ENCODE measurements around the gene FXYD1.
"Not testable (repeated sequence)": the region's sequence is repeated elsewhere in the genome, so short reads cannot be mapped to it uniquely, and the experiment has no call there.

FXYD1 gene

DNA sequence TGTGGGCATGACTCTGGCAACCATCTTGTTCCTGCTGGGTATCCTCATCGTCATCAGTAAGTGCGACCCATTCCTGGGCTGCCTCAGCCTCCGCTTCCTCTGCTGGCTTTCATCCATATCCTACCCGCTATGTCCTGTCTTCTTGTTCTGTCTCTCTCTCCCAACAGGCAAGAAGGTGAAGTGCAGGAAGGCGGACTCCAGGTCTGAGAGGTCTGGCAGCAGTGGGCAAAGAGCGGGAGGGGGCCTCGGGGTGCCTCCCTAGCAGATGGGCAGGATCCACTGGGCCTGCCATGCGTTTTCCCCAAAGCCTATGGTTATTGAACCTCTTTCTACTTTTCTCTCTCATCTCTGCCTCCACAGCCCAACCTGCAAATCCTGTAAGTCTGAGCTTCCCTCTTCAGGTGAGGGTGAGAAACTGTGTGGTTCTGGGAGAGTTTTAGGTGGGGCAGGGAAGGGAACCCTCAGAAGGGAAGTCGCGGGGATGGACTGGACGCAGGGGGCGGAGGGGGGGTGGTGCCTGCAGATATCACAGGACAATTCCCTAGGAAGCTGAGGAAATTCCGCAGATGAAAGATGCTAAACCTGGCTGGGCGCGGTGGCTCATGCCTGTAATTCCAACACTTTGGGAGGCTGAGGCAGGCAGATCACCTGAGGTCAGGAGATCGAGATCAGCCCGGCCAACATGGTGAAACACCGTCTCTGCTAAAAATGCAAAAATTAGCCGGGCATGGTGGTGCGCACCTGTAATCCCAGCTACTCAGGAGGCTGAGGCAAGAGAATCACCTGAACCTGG, 12.8 kb downstream of the FXYD1 start:
- H3K4me3 ChIP-seq (ENCODE audit: low read length): no peak overlapping the region
- H3K36me3 ChIP-seq (replicated peaks; ENCODE audit: insufficient read depth, low read length): no peaks in the 10 kb centered on the region
- no peak overlapping the region for H2AFZ ChIP-seq (ENCODE audit: low read length)
- no peaks in the 10 kb centered on the region for H3F3A ChIP-seq (ENCODE audit: insufficient read depth, low read length)
- H3K9me2 ChIP-seq (replicated peaks; ENCODE audit: insufficient read depth, low read length): no peaks in the 10 kb centered on the region
- no peak overlapping the region for H3K4me2 ChIP-seq (ENCODE audit: low read depth, low read length)
- H4K20me1 ChIP-seq (ENCODE audit: insufficient read depth, low read length): no peaks in the 10 kb centered on the region
- no peak overlapping the region for H3K9ac ChIP-seq (ENCODE audit: low read length)
- H3K79me2 ChIP-seq (ENCODE audit: low read length): peaks cover 26% of the 10 kb centered on the region
- no peak overlapping the region for H3K27ac ChIP-seq (ENCODE audit: low read length)
- peaks cover 11% of the 10 kb centered on the region for H3K4me1 ChIP-seq (ENCODE audit: low read length)
- TF ChIP-seq, protein P1, sequence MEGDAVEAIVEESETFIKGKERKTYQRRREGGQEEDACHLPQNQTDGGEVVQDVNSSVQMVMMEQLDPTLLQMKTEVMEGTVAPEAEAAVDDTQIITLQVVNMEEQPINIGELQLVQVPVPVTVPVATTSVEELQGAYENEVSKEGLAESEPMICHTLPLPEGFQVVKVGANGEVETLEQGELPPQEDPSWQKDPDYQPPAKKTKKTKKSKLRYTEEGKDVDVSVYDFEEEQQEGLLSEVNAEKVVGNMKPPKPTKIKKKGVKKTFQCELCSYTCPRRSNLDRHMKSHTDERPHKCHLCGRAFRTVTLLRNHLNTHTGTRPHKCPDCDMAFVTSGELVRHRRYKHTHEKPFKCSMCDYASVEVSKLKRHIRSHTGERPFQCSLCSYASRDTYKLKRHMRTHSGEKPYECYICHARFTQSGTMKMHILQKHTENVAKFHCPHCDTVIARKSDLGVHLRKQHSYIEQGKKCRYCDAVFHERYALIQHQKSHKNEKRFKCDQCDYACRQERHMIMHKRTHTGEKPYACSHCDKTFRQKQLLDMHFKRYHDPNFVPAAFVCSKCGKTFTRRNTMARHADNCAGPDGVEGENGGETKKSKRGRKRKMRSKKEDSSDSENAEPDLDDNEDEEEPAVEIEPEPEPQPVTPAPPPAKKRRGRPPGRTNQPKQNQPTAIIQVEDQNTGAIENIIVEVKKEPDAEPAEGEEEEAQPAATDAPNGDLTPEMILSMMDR (IDR thresholded peaks at IDR 0.05; ENCODE audit: low read length): no peak
- TF ChIP-seq EZH2 (optimal IDR thresholded peaks at IDR 0.05; ENCODE audit: low read depth, low read length) (no peak), EZH2phosphoT487 (IDR thresholded peaks at IDR 0.05; ENCODE audit: low read length) (no peak)
- H3K27me3 ChIP-seq (replicated peaks; ENCODE audit: insufficient read depth, low read length): no peaks in the 10 kb centered on the region
- no peaks in the 10 kb centered on the region for H3K9me3 ChIP-seq (replicated peaks; ENCODE audit: insufficient read depth, low read length)
- DNase-seq: no peak

DNA sequence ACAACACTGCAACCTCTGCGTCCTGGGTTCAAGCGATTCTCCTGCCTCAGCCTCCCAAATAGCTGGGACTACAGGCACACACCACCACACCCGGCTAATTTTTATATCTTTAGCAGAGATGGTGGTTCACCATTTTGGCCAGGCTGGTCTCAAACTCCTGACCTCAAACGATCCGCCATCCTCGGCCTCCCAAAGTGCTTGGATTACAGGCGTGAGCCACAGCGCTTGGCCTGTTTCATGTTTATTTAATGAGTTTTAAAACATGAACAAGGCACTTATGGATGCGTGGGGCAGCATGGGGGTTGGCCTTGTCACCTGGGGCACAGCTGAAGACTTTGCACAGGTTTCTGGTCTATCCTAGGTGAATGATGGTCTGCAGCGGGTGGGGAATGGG, 14.5 kb downstream of the FXYD1 start:
- H3K4me3 ChIP-seq (ENCODE audit: low read length); H3F3A ChIP-seq (ENCODE audit: insufficient read depth, low read length); H2AFZ ChIP-seq (ENCODE audit: low read length): not testable (repeated sequence)

DNA sequence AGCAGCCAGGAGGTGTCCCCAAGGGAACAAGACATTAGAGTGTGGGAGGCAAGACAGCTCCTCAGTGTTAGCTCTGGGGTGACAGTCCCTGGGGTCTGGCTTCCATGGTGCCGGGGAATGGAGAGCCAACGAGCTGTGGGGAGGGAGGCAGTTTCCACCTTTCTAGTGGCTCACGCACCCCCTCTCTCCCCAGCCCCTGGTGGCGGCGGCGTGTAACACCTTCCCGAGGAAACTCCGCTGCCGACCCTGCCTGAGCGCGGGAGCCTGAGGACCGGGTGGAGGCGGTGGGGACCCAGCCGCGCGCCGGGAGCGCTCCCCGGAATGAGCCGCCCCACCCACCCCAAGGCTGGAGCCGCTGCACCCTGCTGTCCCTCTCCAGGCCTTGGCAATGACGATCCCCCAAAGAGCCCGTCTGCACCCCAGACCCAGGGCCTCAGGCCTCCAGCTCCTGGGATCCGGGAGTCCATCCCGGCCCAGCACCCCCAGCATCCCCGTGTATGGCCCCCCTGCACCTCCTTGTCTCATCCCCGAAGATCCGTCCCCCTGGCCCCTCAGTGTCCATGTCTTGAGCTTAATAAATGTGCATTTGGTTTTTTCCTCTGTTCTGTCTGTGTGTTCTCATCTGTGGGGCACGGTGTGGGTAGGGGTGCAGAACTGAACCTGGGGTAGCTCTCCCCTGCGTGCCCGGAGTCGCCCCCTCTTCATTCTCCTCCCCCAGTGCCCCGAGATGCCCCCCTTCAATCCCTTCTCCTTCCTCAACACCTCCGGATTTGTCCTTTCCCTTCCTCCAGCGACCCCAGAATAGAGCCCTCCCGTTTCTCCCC, 15.3 kb downstream of the FXYD1 start:
- DNase-seq: peak; percentile 69
- H3K36me3 ChIP-seq (replicated peaks; ENCODE audit: insufficient read depth, low read length): peaks cover 3% of the 10 kb centered on the region; the same call in 1 of the 2 replicates
- peak overlapping the region; percentile 100 for H3K4me3 ChIP-seq (ENCODE audit: low read length)
- H3K27me3 ChIP-seq (replicated peaks; ENCODE audit: insufficient read depth, low read length): no peaks in the 10 kb centered on the region
- H3F3A ChIP-seq (ENCODE audit: insufficient read depth, low read length): no peaks in the 10 kb centered on the region
- no peaks in the 10 kb centered on the region for H4K20me1 ChIP-seq (ENCODE audit: insufficient read depth, low read length)
- H3K9me2 ChIP-seq (replicated peaks; ENCODE audit: insufficient read depth, low read length): no peaks in the 10 kb centered on the region
- H3K9me3 ChIP-seq (replicated peaks; ENCODE audit: insufficient read depth, low read length): no peaks in the 10 kb centered on the region
- TF ChIP-seq EZH2phosphoT487 (IDR thresholded peaks at IDR 0.05; ENCODE audit: low read length): no peak
- TF ChIP-seq, protein P1 (IDR thresholded peaks at IDR 0.05; ENCODE audit: low read length): peak; percentile 73
- H2AFZ ChIP-seq (ENCODE audit: low read length): peak overlapping the region; percentile 97
- H3K4me2 ChIP-seq (ENCODE audit: low read depth, low read length): peak overlapping the region; percentile 100
- peaks cover 45% of the 10 kb centered on the region for H3K79me2 ChIP-seq (ENCODE audit: low read length)
- H3K4me1 ChIP-seq (ENCODE audit: low read length): peaks cover 11% of the 10 kb centered on the region
- H3K27ac ChIP-seq (ENCODE audit: low read length): peak overlapping the region; percentile 63; the same call in 1 of the 2 replicates
- H3K9ac ChIP-seq (ENCODE audit: low read length): peak overlapping the region; percentile 98

More for the DNA sequence above, 14.5 kb downstream of the FXYD1 start:
- H3K9ac ChIP-seq (ENCODE audit: low read length); DNase-seq; H3K27ac ChIP-seq (ENCODE audit: low read length); H3K36me3 ChIP-seq (replicated peaks; ENCODE audit: insufficient read depth, low read length); H4K20me1 ChIP-seq (ENCODE audit: insufficient read depth, low read length); H3K9me3 ChIP-seq (replicated peaks; ENCODE audit: insufficient read depth, low read length); H3K9me2 ChIP-seq (replicated peaks; ENCODE audit: insufficient read depth, low read length); H3K27me3 ChIP-seq (replicated peaks; ENCODE audit: insufficient read depth, low read length): not testable (repeated sequence)
- peak overlapping the region; percentile 100; the same call in 1 of the 2 replicates for H3K4me2 ChIP-seq (ENCODE audit: low read depth, low read length)
- peaks cover 42% of the 10 kb centered on the region for H3K79me2 ChIP-seq (ENCODE audit: low read length)
- peaks cover 11% of the 10 kb centered on the region for H3K4me1 ChIP-seq (ENCODE audit: low read length)
